RWPE1 (cell line): ENCODE results near the gene MILR1.
"Not testable (repeated sequence)": the region's sequence is repeated elsewhere in the genome, so short reads cannot be mapped to it uniquely, and the experiment has no call there.

Experiments
- CTCF ChIA-PET: fragments of 350-600 bp; sonication (Branson Sonifier 250); formaldehyde crosslinking; extraction: SDS; loops from one replicate; lab custom pipeline; 2021; lab: Yijun Ruan, JAX
- POLR2A ChIA-PET: fragments of 400-600 bp; formaldehyde crosslinking; extraction: SDS; loops from one replicate; lab custom pipeline; 2020; ENCODE audit warnings: antibody characterized with exemption; ENCODE audit not compliant: low non-redundant PET; lab: Yijun Ruan, JAX
- DNase-seq: peaks from one replicate; pipeline ENCODE4 v3.0.0; 2012; ENCODE audit warnings: low spot score
- H3K27ac ChIP-seq: fragments of 450-650 bp; 2 replicates; pipeline ENCODE4 v1.5.1; 2017
- TF ChIP-seq, protein P1 (sequence below): fragments of 450-650 bp; conservative IDR thresholded peaks from 2 replicates; pipeline ENCODE4 v1.5.1; 2017; ENCODE audit warnings: low read depth, mild to moderate bottlenecking

Gene MILR1

DNA sequence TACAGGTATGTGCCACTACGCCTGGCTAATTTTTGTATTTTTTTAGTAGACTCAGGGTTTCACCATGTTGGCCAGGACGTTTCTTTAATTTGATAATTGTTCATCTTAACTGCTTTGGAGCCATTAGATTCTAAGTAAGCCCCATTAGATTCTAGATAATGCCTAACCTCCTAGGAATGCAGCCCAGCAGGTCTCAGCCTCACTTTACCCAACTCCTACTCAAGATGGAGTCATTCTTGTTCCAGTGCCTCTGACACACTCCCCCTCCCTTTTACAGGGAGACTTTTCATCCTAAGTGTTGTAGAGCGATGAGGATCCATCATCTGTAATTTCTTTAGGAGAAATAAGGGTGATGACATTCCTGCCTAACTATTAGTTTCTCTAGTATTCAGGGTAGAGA lies 23.7 kb upstream of the MILR1 start:
- CTCF ChIA-PET: no interaction called here

DNA sequence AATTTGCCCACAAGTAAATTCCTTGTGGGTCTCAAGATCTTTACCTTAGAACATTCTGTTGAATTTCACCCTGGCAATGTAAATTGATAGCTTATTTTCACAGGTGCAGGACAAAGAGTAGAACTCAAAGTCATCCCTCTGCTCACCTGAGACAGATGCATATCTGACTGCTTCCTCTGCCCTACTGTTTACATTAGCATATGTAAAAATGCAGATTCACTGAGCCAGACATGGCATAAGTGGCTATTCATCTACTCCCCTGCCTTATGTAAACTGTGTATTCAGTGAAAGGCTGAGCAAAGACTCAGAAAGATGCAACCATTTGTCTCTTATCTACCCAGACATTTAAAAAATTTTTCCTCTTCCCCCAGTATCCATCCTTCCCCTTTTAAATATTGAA lies 22.3 kb upstream of the MILR1 start:
- CTCF ChIA-PET: interaction anchor here (1.6 kb wide), 1 partner anchor 8 kb away, joined by 4 read pairs; no protein-coding TSS in a partner anchor
- TF ChIP-seq, protein P1, sequence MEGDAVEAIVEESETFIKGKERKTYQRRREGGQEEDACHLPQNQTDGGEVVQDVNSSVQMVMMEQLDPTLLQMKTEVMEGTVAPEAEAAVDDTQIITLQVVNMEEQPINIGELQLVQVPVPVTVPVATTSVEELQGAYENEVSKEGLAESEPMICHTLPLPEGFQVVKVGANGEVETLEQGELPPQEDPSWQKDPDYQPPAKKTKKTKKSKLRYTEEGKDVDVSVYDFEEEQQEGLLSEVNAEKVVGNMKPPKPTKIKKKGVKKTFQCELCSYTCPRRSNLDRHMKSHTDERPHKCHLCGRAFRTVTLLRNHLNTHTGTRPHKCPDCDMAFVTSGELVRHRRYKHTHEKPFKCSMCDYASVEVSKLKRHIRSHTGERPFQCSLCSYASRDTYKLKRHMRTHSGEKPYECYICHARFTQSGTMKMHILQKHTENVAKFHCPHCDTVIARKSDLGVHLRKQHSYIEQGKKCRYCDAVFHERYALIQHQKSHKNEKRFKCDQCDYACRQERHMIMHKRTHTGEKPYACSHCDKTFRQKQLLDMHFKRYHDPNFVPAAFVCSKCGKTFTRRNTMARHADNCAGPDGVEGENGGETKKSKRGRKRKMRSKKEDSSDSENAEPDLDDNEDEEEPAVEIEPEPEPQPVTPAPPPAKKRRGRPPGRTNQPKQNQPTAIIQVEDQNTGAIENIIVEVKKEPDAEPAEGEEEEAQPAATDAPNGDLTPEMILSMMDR: no peak
- POLR2A ChIA-PET: no interaction called here
- DNase-seq: no peak
- no peak overlapping the region for H3K27ac ChIP-seq

More for the DNA sequence above, 23.7 kb upstream of the MILR1 start:
- no peak for DNase-seq
- POLR2A ChIA-PET: no interaction called here
- TF ChIP-seq, protein P1: no peak
- H3K27ac ChIP-seq: no peak overlapping the region

DNA sequence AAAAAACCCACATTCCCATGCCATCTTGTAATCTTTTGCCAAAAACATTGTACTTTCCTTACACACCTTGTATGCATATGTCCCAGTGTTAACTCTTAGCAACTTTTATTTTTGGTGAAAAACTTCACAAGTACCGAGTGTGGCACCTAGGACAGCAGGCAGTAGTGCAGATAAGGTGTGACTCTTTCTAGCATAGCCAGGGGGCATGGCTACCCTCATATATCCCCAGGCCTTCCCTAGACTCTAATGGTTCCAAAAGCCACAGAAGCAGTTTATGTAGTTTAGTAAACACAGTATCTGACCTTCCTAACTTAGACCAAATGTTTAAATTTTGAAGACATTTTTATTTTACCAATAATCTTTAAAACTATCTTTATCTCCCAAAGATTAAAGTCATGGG lies 20.5 kb upstream of the MILR1 start:
- no peak overlapping the region for H3K27ac ChIP-seq
- TF ChIP-seq, protein P1: no peak
- POLR2A ChIA-PET: no interaction called here
- DNase-seq: no peak
- CTCF ChIA-PET: interaction anchor here (1.6 to 2.8 kb wide), 2 partner anchors 9 kb away, joined by 4 to 15 read pairs; no protein-coding TSS in a partner anchor

DNA sequence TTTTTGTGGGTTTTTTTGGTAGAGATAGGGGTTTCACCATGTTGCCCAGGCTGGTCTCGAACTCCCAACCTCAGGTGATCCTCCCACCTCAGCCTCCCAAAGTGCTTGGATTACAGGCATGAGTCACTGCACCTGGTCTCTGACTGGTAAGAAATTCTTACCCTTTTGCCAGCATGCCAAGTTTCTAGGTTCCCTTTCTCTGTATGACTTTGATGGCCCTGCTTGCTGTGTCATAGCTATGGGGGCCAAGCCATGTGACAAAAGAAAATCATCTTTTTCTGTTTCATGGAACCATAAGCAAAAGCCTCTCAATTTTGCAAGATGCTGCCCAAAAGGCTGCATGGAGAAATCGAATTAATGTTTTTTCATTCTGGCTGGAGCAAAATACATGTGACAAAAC lies 18.9 kb upstream of the MILR1 start:
- CTCF ChIA-PET: interaction anchor here (0.6 to 2.8 kb wide), 4 partner anchors 10 to 109 kb away, joined by 3 to 15 read pairs (median 4); no protein-coding TSS in a partner anchor
- POLR2A ChIA-PET, DNase-seq, H3K27ac ChIP-seq: not testable (repeated sequence)

DNA sequence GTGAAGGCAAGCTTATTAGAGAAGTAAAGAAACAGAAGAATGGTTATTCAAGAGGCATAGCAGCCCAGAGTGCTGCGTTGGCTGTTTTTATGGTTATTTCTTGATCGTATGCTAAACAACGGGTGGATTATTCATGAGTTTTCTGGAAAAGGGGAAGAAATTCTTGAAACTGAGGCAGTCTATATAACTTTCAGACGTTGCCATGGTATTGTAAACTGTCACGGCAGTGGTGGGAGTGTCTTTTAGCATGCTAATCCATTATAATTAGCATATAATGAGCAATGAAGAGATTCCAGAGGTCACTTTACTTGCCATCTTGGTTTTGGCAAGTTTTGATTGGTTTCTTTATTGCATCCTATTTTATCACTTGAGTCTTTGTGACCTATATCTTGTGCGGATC lies 17.4 kb upstream of the MILR1 start:
- DNase-seq: no peak
- CTCF ChIA-PET: interaction anchor here (0.6 to 0.7 kb wide), 2 partner anchors 11 to 134 kb away, joined by 3 read pairs; no protein-coding TSS in a partner anchor
- POLR2A ChIA-PET: no interaction called here
- TF ChIP-seq, protein P1: no peak
- H3K27ac ChIP-seq: no peak overlapping the region

DNA sequence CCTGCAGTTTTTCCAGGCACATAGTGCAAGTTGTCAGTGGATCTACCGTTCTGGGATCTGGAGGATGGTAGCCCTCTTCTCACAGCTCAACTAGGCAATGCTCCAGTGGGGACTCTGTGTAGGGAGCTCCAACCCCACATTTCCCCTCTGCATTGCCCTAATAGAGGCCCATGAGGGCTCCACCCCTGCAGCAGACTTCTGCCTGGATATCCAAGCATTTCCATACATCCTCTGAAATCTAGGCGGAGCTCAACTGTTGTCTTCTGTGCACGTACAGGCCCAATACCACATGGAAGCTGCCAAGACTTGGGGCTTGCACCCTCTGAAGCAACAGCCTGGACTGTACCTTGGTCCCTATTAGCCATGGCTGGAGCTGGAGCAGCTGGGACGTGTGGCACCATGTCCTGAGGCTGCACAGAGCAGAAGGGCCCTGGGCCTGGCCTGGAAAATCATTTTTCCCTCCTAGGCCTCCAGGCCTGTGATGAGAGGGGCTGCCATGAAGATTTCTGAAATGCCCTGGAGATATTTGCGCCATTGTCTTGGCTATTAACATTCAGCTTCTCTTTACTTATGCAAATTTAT lies 10.9 kb upstream of the MILR1 start:
- ChIA-PET POLR2A (no interaction called here), CTCF (interaction anchor here (0.6 kb wide), 1 partner anchor 127 kb away, joined by 4 read pairs; no protein-coding TSS in a partner anchor)

DNA sequence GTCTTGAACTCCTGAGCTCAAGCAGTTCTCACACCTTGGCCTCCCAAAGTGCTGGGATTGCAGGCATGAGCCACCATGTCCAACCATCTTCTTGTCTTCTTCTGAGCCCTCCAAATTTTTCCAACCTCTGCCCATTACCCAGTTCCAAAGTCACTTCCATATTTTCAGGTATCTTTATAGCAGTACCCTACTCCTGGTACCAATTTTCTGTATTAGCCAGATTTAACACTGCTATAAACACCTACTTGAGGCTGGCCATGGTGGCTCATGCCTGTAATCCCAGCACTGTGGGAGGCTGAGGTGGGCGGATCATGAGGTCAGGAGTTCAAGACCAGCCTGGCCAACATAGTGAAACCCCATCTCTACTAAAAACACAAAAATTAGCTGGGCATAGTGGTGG lies 9.4 kb upstream of the MILR1 start:
- POLR2A ChIA-PET, H3K27ac ChIP-seq, CTCF ChIA-PET, DNase-seq: not testable (repeated sequence)

More for the DNA sequence above, 10.9 kb upstream of the MILR1 start:
- DNase-seq: no peak
- TF ChIP-seq, protein P1: no peak
- H3K27ac ChIP-seq: no peak overlapping the region
